K562 (cell line): ENCODE measurements around the gene ITPRIPL2.

ENCODE experiments used
- ARNT ChIP-seq, 2 experiments: fragments of 450-650 bp; IDR thresholded peaks; 2 replicates each; pipeline ENCODE4 v1.6.1; 2016; ENCODE audit warnings: mild to moderate bottlenecking in 1 of 2
- CEBPG ChIP-seq, 3 experiments: fragments of 200-800 bp in 1 of 3; sonication (Bioruptor generic) in 1 of 3; sonication (generic) in 1 of 3; formaldehyde crosslinking in 1 of 3; IDR thresholded peaks in 2 of 3; conservative IDR thresholded peaks in 1 of 3; 2 replicates each; pipeline versions ENCODE4 v1.6.1 to v1.8.0; 2016 to 2022; ENCODE audit warnings: missing compliant biosample characterization in 2 of 3, missing genetic modification characterization in 2 of 3, mild to moderate bottlenecking in 1 of 3, missing genetic modification reagents in 1 of 3
- KDM1A ChIP-seq, 2 experiments: fragments of 450-650 bp; IDR thresholded peaks; 2 replicates each; pipeline ENCODE4 v1.6.1; 2016; ENCODE audit warnings: mild to moderate bottlenecking in 2 of 2
- RFX5 ChIP-seq: IDR thresholded peaks from 2 replicates; pipeline ENCODE4 v1.6.1; 2011; ENCODE audit warnings: low read depth, mild to moderate bottlenecking, improper control_type of control experiment, low read length
- ZNF133 ChIP-seq: fragments of 250-450 bp; sonication (Bioruptor Pico); IDR thresholded peaks from 2 replicates; pipeline ENCODE4 v1.4.0; 2020; ENCODE audit warnings: mild to moderate bottlenecking
- TF ChIP-seq, protein P1 (sequence below), 2 experiments: fragments of 200-800 bp in 1 of 2; sonication (Bioruptor generic) in 1 of 2; sonication (generic) in 1 of 2; formaldehyde crosslinking in 1 of 2; IDR thresholded peaks in 1 of 2; conservative IDR thresholded peaks in 1 of 2; 2 replicates each; pipeline versions ENCODE4 v1.5.0 to v1.6.1; 2016 to 2020; ENCODE audit warnings: missing compliant biosample characterization in 1 of 2, missing genetic modification characterization in 1 of 2, missing genetic modification reagents in 1 of 2
- TF ChIP-seq, protein P2 (sequence below), 3 experiments: fragments of 200-800 bp in 1 of 3; fragments of 250-450 bp in 1 of 3; fragments of 450-650 bp in 1 of 3; sonication (Bioruptor Pico) in 1 of 3; sonication (Bioruptor generic) in 1 of 3; formaldehyde crosslinking in 1 of 3; IDR thresholded peaks; 2 replicates each; pipeline versions ENCODE4 v1.6.1 to v1.8.0; 2016 to 2022; ENCODE audit warnings: mild to moderate bottlenecking in 2 of 3, missing genetic modification characterization in 2 of 3, missing compliant biosample characterization in 1 of 3, moderate library complexity in 1 of 3

DNA sequence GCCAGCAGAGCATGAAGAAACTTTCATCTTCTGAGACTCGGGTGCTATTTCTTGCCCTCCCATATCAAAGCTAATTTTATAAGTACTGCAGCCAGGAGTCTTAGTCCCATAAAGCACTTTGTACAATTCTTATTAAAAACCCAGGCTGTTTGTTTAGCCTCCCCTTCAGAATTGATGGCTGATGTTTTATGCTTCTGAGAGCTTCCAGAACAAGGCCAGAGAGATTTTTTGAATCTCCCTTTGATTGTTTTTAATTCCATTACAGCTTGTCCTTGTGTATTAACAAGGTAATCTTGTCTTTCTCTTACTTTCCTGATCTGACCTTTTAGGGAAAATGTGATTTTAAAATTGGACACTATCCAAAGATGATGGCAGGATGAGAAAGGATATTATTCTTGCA is 30.1 kb upstream of the ITPRIPL2 start:
- no peak for TF ChIP-seq CEBPG (CRISPR knock-in tag; IDR thresholded peaks at IDR 0.05)
- TF ChIP-seq CEBPG (tag; conservative IDR thresholded peaks at IDR 0.05 in 1 of 2, IDR thresholded peaks at IDR 0.05 in 1 of 2): no peak
- no peak for TF ChIP-seq ZNF133
- TF ChIP-seq RFX5: no peak
- no peak for TF ChIP-seq KDM1A (IDR thresholded peaks at IDR 0.05)
- TF ChIP-seq, protein P1, sequence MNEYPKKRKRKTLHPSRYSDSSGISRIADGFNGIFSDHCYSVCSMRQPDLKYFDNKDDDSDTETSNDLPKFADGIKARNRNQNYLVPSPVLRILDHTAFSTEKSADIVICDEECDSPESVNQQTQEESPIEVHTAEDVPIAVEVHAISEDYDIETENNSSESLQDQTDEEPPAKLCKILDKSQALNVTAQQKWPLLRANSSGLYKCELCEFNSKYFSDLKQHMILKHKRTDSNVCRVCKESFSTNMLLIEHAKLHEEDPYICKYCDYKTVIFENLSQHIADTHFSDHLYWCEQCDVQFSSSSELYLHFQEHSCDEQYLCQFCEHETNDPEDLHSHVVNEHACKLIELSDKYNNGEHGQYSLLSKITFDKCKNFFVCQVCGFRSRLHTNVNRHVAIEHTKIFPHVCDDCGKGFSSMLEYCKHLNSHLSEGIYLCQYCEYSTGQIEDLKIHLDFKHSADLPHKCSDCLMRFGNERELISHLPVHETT (CRISPR knock-in tag; conservative IDR thresholded peaks at IDR 0.05 in 1 of 2, IDR thresholded peaks at IDR 0.05 in 1 of 2): no peak
- TF ChIP-seq, protein P2, sequence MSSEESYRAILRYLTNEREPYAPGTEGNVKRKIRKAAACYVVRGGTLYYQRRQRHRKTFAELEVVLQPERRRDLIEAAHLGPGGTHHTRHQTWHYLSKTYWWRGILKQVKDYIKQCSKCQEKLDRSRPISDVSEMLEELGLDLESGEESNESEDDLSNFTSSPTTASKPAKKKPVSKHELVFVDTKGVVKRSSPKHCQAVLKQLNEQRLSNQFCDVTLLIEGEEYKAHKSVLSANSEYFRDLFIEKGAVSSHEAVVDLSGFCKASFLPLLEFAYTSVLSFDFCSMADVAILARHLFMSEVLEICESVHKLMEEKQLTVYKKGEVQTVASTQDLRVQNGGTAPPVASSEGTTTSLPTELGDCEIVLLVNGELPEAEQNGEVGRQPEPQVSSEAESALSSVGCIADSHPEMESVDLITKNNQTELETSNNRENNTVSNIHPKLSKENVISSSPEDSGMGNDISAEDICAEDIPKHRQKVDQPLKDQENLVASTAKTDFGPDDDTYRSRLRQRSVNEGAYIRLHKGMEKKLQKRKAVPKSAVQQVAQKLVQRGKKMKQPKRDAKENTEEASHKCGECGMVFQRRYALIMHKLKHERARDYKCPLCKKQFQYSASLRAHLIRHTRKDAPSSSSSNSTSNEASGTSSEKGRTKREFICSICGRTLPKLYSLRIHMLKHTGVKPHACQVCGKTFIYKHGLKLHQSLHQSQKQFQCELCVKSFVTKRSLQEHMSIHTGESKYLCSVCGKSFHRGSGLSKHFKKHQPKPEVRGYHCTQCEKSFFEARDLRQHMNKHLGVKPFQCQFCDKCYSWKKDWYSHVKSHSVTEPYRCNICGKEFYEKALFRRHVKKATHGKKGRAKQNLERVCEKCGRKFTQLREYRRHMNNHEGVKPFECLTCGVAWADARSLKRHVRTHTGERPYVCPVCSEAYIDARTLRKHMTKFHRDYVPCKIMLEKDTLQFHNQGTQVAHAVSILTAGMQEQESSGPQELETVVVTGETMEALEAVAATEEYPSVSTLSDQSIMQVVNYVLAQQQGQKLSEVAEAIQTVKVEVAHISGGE (CRISPR knock-in tag; IDR thresholded peaks at IDR 0.05): no peak
- TF ChIP-seq ARNT (IDR thresholded peaks at IDR 0.05): no peak
